Measurements from ENCODE around the gene MAML3.

DNA sequence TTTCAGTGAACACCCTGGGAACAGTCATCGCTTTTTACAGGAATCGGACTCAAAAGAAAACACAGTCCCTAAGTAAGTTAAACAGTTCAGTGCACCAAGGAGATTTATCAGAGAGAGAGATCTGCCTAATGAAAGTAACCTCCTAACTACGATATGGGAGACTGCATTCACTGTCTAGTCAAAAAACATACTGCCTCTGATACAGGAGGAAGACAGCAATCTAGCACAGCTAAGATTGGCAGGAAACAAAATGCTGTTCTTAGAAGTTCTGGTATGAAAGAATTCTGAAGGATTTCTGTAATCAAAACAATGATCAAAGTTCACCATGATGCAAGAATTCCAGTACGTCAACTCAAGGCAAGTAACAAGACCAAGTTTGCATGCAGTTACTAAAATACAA is 92.8 kb downstream of the MAML3 start:
- TF ChIP-seq GATA3 (IDR thresholded peaks at IDR 0.05; ENCODE audit: low read depth, low read length) (no peak), GATA2 (IDR thresholded peaks at IDR 0.05; ENCODE audit: low read depth, low read length) (no peak; the same call in 1 of the 2 replicates)
